Brain microvascular endothelial cell (primary cell): ENCODE data around the gene KAT2B.

Experiments
- DNase-seq: peaks from one replicate; pipeline ENCODE4 v3.0.0-alpha.2; 2020
- H3K27ac ChIP-seq: fragments of 250-450 bp; sonication (Bioruptor Pico); 2 replicates; pipeline ENCODE4 v1.5.1; 2020; ENCODE audit warnings: mild to moderate bottlenecking, moderate library complexity
- H3K27me3 ChIP-seq: fragments of 250-450 bp; sonication (Bioruptor Pico); replicated peaks from 2 replicates; pipeline ENCODE4 v1.5.1; 2020; ENCODE audit warnings: mild to moderate bottlenecking
- H3K36me3 ChIP-seq: fragments of 250-450 bp; sonication (Bioruptor Pico); replicated peaks from 2 replicates; pipeline ENCODE4 v1.5.1; 2020; ENCODE audit warnings: mild to moderate bottlenecking
- H3K4me3 ChIP-seq: 2 replicates; pipeline ENCODE4 v1.5.1; 2011; ENCODE audit warnings: low read depth, mild to moderate bottlenecking, control low read depth, low read length, moderate library complexity
- in situ Hi-C: cut with HindIII; loops from 2 replicates; pipeline ENCODE4 v1.10.0; 2017; ENCODE audit warnings: low sequenced_read_pairs, low pct_ligation_motif_present
- TF ChIP-seq, protein P1 (sequence below): IDR thresholded peaks from 2 replicates; pipeline ENCODE4 v1.5.1; 2011; ENCODE audit warnings: low read depth, mild to moderate bottlenecking, moderate library complexity, low read length, control low read depth, inconsistent platforms; ENCODE audit errors: missing control alignments

The KAT2B gene

DNA sequence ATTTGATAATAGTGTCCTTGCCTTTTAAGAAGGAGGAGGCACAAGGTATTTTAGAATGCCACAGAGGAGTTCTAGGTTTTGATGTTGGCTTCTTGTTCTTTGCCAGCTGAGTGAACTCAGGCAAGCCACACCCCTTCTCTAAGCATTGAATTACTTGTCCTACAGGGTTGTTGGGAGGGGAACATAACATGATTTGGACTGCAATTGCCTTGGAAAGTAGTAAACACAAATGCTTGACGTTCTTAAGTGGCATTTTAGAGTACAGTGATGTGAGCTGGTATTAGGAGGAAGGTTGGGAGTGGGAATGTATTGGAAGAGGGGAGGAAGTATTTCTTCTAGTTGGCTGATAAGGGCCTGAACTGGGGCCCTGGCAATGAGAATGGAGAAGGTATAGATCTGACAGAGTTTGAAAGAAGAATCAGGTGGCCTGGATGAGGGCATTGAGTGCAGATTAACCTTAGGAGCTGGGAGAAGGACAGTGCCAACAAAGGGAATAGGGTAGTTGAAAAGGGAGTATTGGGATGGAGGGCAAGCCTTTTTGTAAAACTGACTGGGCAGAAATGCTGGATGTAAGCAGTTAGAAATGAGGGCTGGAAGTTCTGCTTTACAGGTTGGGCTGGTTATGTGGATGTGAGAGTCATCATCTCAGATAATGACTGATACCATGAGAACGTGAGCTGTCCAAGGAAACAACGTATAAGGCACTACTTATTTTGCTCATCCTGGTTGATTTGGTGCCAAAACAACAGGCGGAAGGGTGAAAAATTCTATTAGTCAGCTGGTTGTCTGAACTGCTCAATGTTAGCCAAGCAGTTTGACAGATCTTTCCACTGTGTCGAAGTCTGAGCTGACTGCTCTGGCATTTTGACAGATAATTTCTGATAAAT, 16.7 kb downstream of the KAT2B start:
- Histone ChIP-seq H3K4me3 (no peak overlapping the region), H3K27ac (no peak overlapping the region), H3K36me3 (no peaks in the 10 kb centered on the region), H3K27me3 (no peaks in the 10 kb centered on the region)
- DNase-seq, result peak; percentile 76
- in situ Hi-C loops, result no loop called here
- TF ChIP-seq, protein P1, sequence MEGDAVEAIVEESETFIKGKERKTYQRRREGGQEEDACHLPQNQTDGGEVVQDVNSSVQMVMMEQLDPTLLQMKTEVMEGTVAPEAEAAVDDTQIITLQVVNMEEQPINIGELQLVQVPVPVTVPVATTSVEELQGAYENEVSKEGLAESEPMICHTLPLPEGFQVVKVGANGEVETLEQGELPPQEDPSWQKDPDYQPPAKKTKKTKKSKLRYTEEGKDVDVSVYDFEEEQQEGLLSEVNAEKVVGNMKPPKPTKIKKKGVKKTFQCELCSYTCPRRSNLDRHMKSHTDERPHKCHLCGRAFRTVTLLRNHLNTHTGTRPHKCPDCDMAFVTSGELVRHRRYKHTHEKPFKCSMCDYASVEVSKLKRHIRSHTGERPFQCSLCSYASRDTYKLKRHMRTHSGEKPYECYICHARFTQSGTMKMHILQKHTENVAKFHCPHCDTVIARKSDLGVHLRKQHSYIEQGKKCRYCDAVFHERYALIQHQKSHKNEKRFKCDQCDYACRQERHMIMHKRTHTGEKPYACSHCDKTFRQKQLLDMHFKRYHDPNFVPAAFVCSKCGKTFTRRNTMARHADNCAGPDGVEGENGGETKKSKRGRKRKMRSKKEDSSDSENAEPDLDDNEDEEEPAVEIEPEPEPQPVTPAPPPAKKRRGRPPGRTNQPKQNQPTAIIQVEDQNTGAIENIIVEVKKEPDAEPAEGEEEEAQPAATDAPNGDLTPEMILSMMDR, result no peak

DNA sequence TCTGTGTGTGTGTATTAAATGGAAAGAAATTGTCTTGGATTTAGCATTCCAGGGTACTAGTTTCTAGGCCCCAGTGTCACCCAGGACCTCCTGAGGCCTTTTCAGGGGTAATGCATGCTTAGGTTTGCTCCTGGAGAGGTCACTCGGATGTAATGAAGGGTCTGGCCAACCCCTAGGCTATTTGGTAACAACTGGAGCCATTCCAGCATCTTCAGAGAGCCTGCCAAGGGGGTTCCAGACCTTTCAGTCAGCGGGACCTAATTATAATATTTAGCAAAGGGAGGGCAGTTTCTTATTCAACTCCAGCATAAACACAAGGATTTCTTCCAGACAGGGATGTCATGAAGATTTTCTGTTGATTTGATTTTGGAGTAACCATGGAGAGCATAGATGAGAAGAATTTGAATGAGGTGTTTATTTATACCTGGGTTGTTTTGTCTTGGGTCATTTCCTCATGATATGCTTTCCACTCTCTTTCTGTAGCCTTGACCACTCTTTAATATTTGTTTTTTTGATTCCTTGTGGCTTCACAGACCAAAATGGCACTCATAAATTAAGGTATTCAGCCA, 17.4 kb downstream of the KAT2B start:
- Histone ChIP-seq H3K4me3 (no peak overlapping the region), H3K27me3 (no peaks in the 10 kb centered on the region), H3K27ac (no peak overlapping the region), H3K36me3 (no peaks in the 10 kb centered on the region)
- in situ Hi-C loops, result no loop called here
- TF ChIP-seq, protein P1, result no peak
- no peak for DNase-seq

DNA sequence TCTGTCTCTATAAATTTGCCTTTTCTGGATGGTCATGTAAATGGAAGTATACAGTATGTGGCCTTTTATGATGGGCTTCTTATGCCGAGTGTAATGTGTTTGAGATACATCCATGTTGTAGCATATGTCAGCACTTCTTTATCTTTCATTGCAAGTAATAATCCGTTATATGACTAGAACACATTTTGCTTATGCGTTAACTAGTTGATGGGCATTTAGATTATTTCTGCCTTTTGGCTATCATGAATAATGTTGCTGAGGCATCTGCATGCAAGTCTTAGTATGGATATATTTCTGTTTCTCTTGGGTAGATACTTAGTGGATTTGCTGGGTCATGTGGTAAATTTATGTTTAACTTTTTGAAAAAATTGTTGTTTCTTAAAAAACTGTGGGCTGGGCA, 19.7 kb downstream of the KAT2B start:
- in situ Hi-C loops, result no loop called here
- no peak overlapping the region for H3K27ac ChIP-seq

DNA sequence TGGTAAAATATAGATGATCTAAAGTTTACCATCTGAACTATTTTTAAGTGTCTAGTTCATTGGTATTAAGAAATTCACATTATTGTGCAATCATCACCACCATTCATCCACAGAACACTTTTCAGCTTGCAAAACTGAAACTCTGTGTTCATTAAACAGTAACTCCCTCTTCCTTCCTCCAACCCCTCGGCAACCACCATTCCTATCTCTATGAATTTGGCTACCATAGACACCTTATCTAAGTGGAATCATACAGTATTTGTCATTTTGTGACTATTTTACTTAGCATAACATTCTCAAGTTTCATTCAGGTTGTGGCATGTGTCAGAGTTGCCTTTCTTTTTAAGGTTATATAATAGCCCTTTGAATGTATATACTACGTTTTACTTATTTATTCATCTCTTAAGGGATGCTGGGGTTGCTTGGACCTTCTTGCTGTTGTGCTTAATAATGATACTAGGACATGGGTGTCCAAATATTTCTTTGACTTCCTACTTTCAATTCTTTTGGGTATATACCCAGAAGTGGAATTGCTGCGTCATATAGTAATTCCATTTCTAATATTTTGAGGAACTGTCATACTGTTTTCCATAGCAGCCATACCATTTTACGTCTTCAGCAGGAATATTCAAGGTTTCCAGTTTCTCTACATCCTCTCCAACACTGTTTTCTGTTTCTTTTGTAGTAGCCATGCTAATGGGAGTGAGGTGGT, 20.9 kb downstream of the KAT2B start:
- DNase-seq, result no peak
- H3K36me3 ChIP-seq, result no peaks in the 10 kb centered on the region
- TF ChIP-seq, protein P1, result no peak
- no peak overlapping the region for H3K4me3 ChIP-seq
- no peaks in the 10 kb centered on the region for H3K27me3 ChIP-seq
- in situ Hi-C loops, result no loop called here
- H3K27ac ChIP-seq, result no peak overlapping the region

More for the DNA sequence above, 19.7 kb downstream of the KAT2B start:
- TF ChIP-seq, protein P1, result no peak
- Histone ChIP-seq H3K4me3 (no peak overlapping the region), H3K36me3 (no peaks in the 10 kb centered on the region), H3K27me3 (no peaks in the 10 kb centered on the region)
- no peak for DNase-seq

DNA sequence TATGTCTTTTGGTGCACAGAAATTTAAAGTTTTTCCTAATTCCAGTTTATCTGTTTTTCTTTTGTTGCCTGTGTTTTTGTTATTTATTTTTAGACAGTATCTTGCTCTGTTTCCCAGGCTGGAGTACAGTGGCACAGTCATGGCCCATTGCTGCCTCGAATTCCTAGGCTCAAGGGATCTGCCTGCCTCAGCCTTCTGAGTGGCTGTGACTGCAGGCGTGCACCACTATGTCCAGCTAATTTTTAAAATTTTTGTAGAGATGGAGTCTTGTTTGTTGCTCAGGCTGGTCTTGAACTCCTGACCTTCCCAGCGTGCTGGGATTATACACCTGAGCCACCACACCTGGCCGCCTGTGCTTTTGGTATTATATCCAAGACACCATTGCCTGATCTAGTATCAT, 22.8 kb downstream of the KAT2B start:
- H3K27me3 ChIP-seq, result no peaks in the 10 kb centered on the region
- in situ Hi-C loops, result no loop called here
- DNase-seq, result no peak
- H3K27ac ChIP-seq, result no peak overlapping the region
- H3K36me3 ChIP-seq, result no peaks in the 10 kb centered on the region
- TF ChIP-seq, protein P1, result no peak
- no peak overlapping the region for H3K4me3 ChIP-seq
